Bone marrow (tissue), 2 donors: ENCODE results near the gene COPS3.
"Not testable (repeated sequence)": the region's sequence is repeated elsewhere in the genome, so short reads cannot be mapped to it uniquely, and the experiment has no call there.

Experiments
- DNase-seq, 2 donors: peaks; one replicate each; lab custom pipeline; 2025; lab: John Stamatoyannopoulos, UW

COPS3 gene

GRCh38 chr17:17301659-17302058 lies 20.6 kb upstream of the COPS3 start:
- DNase-seq = not testable (repeated sequence)

- DNase-seq = no peak
Observed at GRCh38 chr17:17300624-17301568, 19.9 kb upstream of the COPS3 start.

- DNase-seq = no peak
Observed at GRCh38 chr17:17298108-17298507, 17.1 kb upstream of the COPS3 start.

- no peak for DNase-seq
Observed at GRCh38 chr17:17297217-17297616, 16.2 kb upstream of the COPS3 start.

GRCh38 chr17:17295141-17295540 lies 14.1 kb upstream of the COPS3 start:
- no peak for DNase-seq

- DNase-seq = no peak
Observed at GRCh38 chr17:17289701-17290100, 8.7 kb upstream of the COPS3 start.

- no peak for DNase-seq
Observed at GRCh38 chr17:17289086-17289485, 8.0 kb upstream of the COPS3 start.

- no peak for DNase-seq
Observed at GRCh38 chr17:17285951-17286350, 4.9 kb upstream of the COPS3 start.

- DNase-seq = no peak
Observed at GRCh38 chr17:17279316-17279715, 1.7 kb downstream of the COPS3 start.

- DNase-seq = not testable (repeated sequence)
Observed at GRCh38 chr17:17277431-17277830, 3.6 kb downstream of the COPS3 start.

- peak in 1 of 2 donors; percentile 16 for DNase-seq
Observed at GRCh38 chr17:17275971-17276370, 5.1 kb downstream of the COPS3 start.

GRCh38 chr17:17269926-17270773 lies 10.9 kb downstream of the COPS3 start:
- no peak for DNase-seq

- DNase-seq = no peak
Observed at GRCh38 chr17:17264430-17264829, 16.6 kb downstream of the COPS3 start.

- DNase-seq = no peak
Observed at GRCh38 chr17:17258998-17259397, 22.0 kb downstream of the COPS3 start.

GRCh38 chr17:17258011-17258410 lies 23.0 kb downstream of the COPS3 start:
- DNase-seq = no peak

GRCh38 chr17:17256316-17256715 lies 24.7 kb downstream of the COPS3 start:
- DNase-seq = no peak

- DNase-seq = not testable (repeated sequence)
Observed at GRCh38 chr17:17255689-17256088, 25.4 kb downstream of the COPS3 start.

GRCh38 chr17:17254036-17254435 lies 27.0 kb downstream of the COPS3 start:
- DNase-seq = no peak

GRCh38 chr17:17253406-17253805 lies 27.6 kb downstream of the COPS3 start:
- no peak for DNase-seq

GRCh38 chr17:17252149-17252661 lies 28.8 kb downstream of the COPS3 start:
- DNase-seq = no peak

- DNase-seq = no peak
Observed at GRCh38 chr17:17246879-17247278, 34.2 kb downstream of the COPS3 start.

GRCh38 chr17:17243163-17243562 lies 37.9 kb downstream of the COPS3 start:
- no peak for DNase-seq

GRCh38 chr17:17242246-17242645 lies 38.8 kb downstream of the COPS3 start:
- no peak for DNase-seq
